Stimulated activated CD4-positive, alpha-beta T cell treated with anti-CD3 and anti-CD28 coated beads, TNF-alpha, amount 100 ng/mL, for 24 hours (primary cell): Measurements from ENCODE around the gene NUDCD2.

Source experiments
- DNase-seq, 3 experiments: peaks; one replicate each; pipeline ENCODE4 v3.0.0-alpha.2; 2020; ENCODE audit warnings: low read depth in 3 of 3

Gene NUDCD2, protein sequence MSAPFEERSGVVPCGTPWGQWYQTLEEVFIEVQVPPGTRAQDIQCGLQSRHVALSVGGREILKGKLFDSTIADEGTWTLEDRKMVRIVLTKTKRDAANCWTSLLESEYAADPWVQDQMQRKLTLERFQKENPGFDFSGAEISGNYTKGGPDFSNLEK

DNA sequence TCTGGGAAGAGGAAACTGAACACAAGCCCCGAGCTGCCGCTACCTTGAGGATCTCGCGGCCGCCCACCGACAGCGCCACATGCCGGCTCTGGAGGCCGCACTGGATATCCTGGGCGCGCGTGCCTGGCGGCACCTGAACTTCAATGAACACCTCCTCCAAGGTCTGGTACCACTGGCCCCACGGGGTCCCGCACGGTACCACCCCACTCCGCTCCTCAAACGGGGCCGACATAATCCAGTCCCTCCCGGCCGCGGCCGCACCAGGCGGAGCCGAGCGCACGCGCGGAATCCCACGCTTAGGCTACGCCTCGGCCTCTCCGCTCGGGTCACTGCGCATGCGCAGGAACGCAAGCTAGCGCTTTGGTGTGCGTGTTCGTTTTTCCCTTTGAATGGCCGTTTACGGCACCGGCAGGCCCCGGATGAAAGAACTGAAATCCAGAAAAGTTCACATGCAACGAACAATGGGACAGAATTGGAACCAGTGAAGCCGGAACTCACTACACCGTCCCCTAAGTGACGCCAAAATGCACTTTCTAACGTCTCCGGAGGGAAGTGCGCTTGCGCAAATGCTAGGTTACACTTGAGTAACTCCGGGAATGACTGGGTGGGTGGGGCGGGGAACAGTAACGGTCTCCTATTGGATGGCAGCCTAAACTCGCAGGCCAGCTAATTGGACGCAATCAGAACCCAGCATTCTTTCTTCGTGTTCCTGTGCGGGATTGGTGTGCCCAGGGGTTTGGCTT is at the start of gene NUDCD2:
Gene NUDCD2 (minus strand): TSS at position 284 of the 743 bp plus-strand sequence. CDS start 52 bp downstream, at position 232.
- DNase-seq: peak; percentile 87 to 92 (median 90)

DNA sequence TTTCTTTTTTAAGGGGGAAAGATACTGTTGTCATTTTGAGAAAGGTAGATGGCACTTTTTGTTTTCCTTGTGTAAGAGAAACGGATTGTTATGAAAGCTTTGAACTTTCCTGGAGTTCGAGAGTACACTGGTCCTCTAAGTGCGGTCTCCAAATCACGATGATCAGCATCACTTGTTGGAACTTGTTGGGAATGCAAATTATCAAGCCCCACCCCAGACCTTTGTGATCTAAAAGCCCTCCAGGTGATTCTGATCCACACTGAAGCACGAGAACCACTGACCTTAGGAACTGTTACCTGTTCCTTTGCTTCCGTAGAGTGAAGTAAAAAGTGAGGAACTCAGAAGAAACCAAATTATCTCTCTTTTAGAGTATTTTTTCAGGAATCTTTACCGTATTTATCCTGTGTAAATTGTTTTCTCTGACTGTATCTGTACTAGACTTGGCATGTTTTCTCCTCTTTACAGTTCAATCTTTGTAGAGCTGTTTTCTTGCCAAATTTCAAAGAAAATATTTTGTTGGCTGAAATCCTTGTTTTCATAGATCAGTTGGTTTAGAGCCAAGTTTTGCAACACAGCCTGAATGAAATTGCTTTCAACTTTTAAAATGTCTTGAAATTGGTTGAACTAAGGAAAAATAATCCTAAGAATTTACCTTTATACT is 49.5 kb upstream of the NUDCD2 start:
- DNase-seq: no peak

DNA sequence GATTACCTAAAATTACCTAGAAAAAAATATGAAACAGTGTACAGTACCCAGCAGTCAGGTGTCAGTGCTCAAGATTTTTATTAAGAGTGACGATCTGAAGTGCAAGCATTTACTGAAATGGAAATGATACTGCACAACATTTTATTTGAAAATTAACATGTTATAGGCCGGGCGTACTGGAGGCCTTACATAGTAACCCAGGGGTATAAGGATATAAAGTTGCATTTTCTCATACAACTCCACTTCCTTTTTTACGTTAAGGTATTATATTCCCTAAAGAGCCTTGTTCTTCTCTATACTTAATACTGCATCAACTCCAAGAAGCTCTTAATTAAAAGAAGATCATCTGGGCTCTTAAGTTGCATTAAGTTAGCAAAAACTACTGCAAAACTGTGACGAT is 48.9 kb upstream of the NUDCD2 start:
- no peak for DNase-seq

DNA sequence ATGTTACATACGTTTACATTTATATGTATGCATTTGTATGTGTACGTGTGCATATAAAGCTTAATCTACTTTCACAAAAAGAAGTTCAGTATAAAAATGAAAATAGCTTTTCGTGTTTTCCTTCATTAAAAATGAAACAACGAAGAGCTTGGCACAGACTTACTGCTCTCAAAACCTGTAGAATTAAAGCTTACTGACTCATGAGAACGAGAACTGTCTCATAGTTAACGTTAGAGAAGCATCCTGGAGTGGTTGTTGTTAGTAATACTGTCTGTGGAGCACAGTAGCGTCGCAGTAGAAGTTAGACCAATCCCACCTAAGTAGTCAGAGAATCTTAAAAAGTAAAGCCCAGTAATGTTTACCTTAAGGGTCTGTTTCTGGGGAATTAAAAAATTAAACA is 46.8 kb upstream of the NUDCD2 start:
- DNase-seq: no peak

DNA sequence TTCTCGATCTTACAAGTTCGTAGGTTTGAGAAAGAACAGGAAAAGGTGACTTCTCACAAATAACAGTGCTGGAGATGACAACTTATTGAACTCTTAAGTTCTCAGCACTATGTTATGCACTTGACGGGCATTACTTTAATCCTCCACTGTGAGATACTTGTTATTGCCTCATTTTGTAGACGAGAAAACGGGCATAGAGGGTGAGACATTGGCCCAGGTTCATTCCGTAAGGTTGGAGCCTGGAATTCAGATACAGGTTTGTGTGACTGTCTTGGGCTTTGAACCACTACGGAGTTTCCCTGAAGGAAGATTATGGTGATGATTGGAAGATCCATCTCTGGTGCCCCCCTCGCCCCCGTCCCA is 46.2 kb upstream of the NUDCD2 start:
- no peak for DNase-seq

DNA sequence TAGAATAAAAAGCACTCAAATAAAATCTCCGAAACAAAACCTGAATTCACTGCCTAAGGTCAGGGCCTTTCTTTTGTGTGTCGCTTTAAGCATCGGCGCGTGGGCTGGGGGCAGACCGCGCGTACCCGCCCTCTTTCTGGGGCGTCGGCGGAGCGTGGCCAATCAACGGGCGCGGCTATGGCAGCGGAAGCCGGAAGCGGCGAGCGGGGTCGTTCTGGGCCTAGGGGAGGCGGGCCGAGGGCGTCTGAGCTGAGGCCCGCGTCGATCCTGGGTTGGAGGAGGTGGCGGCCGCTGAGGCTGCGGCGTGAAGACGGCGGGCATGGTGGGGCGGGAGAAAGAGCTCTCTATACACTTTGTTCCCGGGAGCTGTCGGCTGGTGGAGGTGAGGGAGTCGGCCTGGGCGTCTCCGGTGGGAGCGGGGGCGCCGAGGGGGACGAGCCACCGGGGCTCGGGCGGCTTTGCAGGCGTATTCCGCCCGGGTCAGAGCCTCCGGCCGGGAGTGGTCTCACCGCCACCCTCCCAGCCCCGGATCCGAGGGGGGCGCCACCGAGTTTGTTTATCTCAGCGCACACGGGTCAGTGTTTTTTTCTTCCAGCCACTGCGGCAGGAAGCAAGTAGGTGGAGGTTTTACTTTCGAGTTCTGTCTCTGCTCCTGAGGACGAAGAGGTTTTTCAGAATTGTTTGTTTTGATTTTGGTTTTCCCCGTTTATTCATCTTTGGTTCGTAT is 45.6 kb upstream of the NUDCD2 start, which contains the start of gene MAT2B:
Gene MAT2B (plus strand): TSS at position 252 of the 727 bp plus-strand sequence. CDS start 68 bp downstream, at position 320.
- peak; percentile 92 to 94 (median 93) for DNase-seq

DNA sequence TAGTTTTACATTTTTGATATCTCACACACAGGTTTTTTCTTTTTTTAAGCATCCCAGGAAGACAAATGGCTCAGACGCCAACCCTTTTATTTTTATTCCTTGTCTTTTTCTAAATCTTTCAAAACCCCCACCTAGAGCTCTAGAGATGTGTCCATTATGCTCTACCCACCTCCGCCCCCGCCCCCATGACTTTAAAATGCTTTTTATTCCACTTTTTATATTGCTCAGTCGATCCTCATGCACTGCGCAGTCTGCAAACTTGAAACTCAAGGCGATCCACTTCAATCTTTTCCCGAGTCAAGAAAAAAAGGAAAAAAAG is 45.1 kb upstream of the NUDCD2 start:
- no peak for DNase-seq

DNA sequence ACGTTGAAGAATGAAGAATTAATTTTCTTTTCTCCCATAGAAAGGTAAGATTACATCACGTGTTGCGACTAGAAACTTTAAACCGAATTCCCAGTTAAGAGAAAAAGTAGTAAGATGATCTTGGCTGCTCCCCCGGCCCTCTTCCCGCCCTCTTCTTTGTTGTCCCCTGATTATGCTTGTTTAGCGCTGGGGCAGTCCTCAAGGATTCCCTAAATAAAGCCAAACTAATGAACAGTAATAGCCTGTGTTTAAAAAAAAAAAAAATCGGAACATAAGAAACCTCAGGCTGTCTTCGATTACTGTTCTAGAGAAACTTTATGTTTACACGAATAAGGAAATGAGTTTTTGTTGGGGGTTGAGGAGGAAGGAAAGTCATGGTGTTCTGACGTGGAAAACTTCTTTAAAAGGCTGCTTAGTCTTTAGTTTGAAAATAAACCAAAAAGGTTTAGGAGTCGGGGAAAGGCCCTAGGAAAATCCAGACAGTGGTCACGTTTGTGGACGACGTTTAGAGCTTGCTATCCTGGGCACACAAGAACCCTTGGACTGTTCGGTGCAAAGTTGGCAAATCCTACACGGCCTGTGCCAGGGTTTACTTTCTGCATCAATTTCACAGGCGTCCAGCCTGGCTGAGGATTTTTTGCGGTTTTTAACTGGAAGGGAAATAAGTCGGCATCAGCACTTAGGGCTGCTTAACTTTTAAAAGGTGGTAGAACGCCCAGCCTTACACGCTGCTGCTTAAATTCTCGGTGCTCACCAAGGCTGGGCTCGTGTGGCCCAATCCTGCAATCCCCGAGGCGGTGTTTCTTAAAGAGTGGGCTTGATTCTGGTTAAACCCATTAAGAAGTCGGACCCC is 44.4 kb upstream of the NUDCD2 start:
- DNase-seq: peak in 1 of 3 experiments; percentile 33

DNA sequence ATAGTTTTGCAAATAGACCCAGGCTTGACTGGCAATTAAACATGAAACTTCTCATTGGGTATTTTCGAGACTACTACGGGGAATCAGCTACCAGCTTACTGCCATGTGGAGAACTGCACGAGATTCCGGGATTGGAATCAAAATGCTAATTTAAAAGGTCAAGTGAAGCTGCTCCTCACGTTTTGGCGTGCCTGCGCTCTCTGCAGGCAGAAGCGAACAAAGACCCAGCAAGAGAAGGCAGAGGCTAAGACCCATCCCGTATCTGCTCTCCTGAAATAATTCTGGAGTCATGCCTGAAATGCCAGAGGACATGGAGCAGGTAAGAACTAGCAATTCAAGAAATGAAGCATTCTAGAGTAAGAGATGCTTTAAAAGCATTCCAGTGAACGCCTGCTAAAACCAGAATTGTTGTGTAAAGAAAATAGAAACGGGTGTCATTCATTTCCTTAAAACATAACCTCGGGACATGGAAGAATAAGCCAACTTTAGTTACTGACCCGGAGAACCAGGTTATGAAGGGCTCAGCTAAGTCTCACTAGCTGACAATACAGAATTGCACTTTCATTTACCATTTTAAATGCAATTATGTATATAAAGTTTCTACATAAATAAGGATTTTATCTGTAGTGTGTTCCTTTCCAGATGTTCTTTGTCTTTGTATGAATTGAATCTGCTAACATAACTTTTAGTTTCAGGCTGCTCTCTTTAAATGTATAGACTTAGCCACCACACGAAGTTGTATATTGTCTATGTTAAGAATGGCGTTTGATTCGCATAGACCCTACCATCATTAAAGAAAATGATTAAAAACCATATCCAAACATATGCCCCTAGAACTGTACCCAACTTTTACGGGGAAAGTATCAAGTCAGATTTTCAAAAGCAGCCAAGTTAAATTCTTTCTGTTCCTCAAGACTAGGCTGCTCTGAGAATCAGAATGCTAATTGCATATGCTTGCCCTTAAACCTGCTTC is 43.5 kb upstream of the NUDCD2 start:
- DNase-seq: peak in 1 of 3 experiments; percentile 29

DNA sequence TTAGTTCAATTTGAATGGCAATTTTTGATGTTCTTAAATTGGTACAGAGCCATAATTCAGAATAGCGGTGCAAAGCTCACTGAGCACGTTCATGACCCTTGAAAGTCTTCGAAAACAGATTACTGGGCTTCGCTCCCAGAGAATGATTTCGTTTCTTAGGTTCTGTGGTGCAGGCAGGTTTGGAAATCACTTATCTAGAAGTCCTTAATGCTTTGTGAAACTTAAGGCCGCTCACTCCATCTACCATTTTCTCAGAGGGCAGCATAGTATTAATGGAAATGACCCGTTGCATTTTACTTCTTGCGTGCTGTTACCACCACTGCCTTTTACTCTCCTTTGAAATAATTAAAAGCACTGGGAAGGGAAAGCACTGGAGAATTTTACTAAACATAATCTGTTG is 42.6 kb upstream of the NUDCD2 start:
- DNase-seq: no peak

DNA sequence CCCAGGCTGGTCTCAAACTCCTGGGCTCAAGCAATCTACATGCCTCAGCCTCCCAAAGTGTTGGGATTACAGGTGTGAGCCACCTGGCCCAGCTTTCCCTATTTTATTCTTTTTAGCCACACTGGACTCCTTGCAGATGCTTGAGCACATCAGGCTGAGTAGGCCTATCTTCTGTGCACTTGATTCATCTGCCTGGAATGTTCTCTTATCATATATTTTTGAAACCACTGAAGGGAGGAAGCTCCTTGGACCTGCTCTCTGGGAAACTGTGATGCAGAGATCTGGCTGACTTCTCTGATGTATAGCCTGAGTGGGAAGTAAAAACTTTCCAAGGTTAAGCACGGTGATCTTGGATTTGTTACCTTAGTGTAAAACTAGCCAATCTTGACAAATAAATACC is 39.0 kb upstream of the NUDCD2 start:
- DNase-seq: no peak

DNA sequence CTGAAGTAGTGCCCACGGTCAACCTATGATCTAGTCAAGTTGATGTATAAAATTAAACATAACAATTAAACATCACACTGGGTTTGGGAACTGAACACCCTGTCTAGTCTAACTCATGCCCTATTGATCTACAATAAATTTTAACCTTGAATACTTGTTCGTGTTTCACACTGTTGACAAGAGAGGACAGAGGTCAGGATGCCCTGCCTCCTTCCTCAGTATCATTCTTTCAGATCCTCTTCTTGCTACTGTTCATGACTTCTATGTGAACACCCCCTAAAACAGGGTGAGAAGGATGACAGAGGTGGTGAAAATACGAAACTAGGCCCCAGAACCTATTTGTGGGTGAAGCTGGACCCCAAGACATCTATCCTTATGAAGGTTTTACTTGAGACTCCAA is 37.4 kb upstream of the NUDCD2 start:
- no peak for DNase-seq

DNA sequence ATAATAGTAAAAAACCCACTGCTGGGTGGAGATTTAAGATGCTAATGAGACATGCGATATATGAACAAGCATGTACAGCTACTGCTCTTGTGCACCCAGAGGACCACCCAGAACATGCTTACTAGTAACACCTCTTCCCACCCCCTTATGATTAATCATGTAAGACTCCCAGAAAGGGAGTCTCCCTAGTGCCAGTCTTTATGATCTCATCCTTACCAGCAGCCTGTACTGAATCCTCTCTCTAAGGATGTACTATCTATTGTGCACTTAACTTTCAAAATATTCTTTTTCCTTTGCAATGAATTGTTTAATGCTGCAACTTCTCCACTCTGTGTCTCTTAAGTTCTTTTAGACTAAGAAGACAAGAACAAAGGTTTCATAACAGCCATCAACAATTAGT is 36.4 kb upstream of the NUDCD2 start:
- no peak for DNase-seq

DNA sequence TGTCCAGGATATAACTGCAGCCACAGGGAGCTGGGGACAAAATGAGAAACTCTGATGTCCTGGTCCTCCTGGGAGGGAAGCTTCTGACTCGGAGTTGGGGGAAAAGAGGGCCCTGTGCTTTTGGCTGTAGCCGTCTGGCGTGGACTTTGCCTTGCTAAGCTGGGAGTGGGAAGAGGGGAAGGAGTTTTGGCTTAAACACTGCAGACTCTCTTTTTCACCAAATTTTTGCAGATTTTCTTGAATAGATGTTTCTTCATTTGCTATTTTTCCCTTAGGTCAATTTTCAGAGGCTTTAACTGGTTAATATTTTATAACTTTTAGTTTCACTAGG is 29.8 kb upstream of the NUDCD2 start:
- no peak for DNase-seq

DNA sequence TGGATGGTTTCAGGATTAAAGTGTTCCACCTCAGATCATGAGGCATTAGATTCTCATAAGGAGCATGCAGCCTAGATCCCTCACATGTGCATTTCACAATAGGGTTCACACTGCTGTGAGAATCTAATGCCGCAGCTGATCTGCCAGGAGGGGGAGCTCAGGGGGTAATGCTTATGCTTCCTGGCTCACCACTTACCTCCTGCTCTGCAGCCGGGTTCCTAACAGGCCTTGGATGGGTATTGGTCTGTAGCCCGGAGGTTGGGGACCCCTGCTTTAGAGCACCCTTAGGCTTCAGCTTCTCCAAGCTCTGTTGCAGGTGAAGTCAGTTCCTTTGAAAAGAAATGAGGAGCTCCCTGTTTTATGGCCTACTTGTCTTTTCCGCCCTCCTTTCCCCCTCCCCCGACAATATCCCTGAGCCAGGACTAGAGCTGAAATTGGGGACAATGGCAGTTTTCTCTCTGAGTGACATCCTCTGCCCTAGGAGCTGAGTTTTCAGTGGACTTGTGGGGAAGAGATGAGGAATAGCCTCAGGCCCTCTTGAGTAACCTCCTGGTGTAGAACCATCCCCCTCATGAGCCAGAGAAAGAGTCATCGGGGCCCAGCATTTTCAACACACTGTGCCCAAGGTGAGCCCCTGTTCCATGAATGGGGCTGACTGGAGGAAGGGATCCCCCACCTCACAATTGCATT is 29.3 kb upstream of the NUDCD2 start:
- no peak for DNase-seq

DNA sequence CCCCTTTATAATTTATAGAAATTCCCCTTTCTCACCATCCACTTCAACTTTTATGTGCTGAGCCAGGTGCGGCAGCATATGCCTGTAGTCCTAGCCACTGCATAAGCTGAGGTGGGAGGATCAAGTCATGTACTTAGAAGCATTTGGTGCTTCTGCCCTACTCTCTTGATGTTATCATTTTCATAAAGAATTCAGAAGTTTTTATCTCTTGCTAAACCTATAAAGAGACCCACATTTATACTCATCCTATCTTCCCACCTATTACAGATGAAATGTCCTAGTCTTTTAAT is 19.0 kb upstream of the NUDCD2 start:
- DNase-seq: no peak

DNA sequence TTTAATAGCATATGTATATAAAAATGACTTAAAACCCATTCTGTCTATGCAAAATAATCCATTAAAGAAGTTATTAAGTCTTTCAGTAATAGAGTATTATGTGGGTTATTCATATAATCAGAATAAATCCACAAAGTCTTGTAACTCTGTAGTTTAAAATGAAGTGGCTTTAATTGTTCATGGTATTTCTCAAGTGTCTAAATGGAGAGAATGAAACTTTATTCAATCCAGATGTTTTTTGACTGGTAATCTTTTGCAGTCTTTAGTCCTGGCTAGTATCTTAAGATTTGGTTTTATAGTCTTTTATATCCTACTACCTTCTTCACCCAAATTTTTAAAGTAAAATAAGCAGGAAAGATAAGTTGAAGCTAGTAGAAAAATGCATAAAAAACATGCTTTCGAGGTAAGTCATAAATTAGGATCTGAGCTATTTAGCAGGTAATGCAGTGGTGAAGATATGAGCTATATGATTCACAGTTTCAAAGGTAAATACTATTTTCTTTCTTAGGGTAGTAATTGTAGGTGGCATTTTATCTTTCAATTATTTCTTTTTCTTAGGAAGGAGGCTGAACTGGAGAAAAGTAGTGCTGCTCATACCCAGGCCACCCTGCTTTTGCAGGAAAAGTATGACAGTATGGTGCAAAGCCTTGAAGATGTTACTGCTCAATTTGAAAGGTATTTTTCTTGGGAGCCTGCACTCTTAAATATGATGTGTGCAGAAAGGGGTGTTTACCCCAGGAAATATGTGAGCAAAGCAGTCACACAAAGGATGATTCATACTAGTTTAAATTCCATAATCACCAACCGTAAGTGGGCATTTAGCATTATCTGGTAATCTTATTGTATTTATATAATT is 18.5 kb upstream of the NUDCD2 start:
- DNase-seq: no peak

DNA sequence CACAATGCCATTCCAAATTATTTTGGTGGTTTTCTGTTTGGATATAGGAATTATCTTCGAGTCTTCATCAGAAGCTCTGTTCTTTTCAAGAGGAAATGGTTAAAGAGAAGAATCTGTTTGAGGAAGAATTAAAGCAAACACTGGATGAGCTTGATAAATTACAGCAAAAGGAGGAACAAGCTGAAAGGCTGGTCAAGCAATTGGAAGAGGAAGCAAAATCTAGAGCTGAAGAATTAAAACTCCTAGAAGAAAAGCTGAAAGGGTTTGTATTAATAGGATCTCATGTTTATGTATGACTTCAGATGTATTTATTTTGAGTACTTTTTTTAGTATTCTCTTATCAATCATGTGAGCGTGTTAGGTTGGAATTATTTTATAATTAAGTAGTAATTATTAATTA is 15.5 kb upstream of the NUDCD2 start:
- no peak for DNase-seq

DNA sequence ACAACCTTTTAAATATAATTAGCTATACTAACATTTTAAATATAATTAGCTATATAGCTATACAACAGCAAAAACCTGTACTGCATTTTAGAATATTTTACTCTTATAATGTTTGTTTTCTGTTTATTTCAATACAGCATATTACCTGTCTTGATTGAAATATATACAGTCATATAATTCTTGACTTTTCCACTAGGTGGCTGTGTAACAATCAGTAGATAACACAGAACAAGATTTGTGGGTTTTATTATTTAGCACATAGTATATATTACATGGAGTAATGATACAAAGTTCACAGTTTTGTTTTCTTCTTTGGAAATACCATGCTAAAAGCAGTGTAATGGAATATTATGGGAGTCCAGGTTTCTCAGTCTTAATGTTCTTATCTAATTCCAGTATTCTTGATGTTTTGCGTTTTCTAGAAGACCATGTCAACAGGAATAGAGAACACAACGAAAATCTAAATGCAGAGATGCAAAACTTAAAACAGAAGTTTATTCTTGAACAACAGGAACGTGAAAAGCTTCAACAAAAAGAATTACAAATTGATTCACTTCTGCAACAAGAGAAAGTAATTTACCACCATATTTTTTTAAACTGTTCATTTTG is 13.8 kb upstream of the NUDCD2 start:
- no peak for DNase-seq
